Chondrocyte (in vitro differentiated cells): ENCODE data around the gene LST1. TPM values are rescaled to one million over a fixed set of nuclear protein-coding genes. Genes with fewer than 3 reads are reported as not detected.
A peak's percentile ranks its signal among the peaks of the same experiment; 100 is the strongest.

ENCODE experiments used
- DNase-seq: peaks from one replicate; pipeline ENCODE4 v3.0.0; 2021; ENCODE audit warnings: mixed read lengths, low spot score
- H3K27ac Mint-ChIP-seq: one replicate; pipeline ENCODE4 v1.8.0; 2021; ENCODE audit warnings: mild to moderate bottlenecking, moderate library complexity, mixed read lengths; ENCODE audit not compliant: unreplicated experiment
- H3K27me3 Mint-ChIP-seq: 2 replicates; pipeline ENCODE4 v1.8.0; 2021; ENCODE audit warnings: low read depth, mixed read lengths
- H3K36me3 Mint-ChIP-seq: 2 replicates; pipeline ENCODE4 v1.8.0; 2021; ENCODE audit warnings: low read depth, mixed read lengths
- H3K4me1 Mint-ChIP-seq: 2 replicates; pipeline ENCODE4 v1.8.0; 2021; ENCODE audit warnings: low read depth, mild to moderate bottlenecking, mixed read lengths
- H3K4me3 Mint-ChIP-seq: one replicate; pipeline ENCODE4 v1.8.0; 2021; ENCODE audit warnings: mild to moderate bottlenecking, moderate library complexity, mixed read lengths; ENCODE audit not compliant: unreplicated experiment
- H3K9me3 Mint-ChIP-seq: 2 replicates; pipeline ENCODE4 v1.8.0; 2021; ENCODE audit warnings: low read depth, mixed read lengths
- CTCF ChIP-seq: fragments of 200-600 bp; sonication (generic); IDR thresholded peaks from 2 replicates; pipeline ENCODE4 v1.5.0; 2021; ENCODE audit warnings: antibody characterized with exemption, mild to moderate bottlenecking, moderate library complexity
- total RNA-seq: library from RNA; stranded (reverse); gene quantifications from 3 replicates; pipeline ENCODE4 v1.2.1, GENCODE V29; 2021

LST1 gene
- total RNA-seq, 1 donor from 2014 or later, result not detected

GRCh38 chr6:31543639-31544038 lies 42.4 kb upstream of the LST1 start:
- Mint-ChIP-seq H3K4me3 (no peak overlapping the region), H3K9me3 (no peaks in the 10 kb centered on the region), H3K27ac (no peak overlapping the region), H3K4me1 (peaks cover 62% of the 10 kb centered on the region), H3K36me3 (peaks cover 19% of the 10 kb centered on the region), H3K27me3 (no peaks in the 10 kb centered on the region)
- no peak for DNase-seq
- TF ChIP-seq CTCF, result no peak

- H3K9me3 Mint-ChIP-seq, result no peaks in the 10 kb centered on the region
Measured at GRCh38 chr6:31544676-31545075, 41.4 kb upstream of the LST1 start.

GRCh38 chr6:31545291-31545690 lies 40.8 kb upstream of the LST1 start:
- Mint-ChIP-seq H3K36me3 (peaks cover 4% of the 10 kb centered on the region), H3K9me3 (no peaks in the 10 kb centered on the region), H3K4me1 (peaks cover 52% of the 10 kb centered on the region), H3K4me3 (no peak overlapping the region), H3K27me3 (no peaks in the 10 kb centered on the region), H3K27ac (no peak overlapping the region)
- no peak for TF ChIP-seq CTCF
- no peak for DNase-seq

More at GRCh38 chr6:31544676-31545075, 41.4 kb upstream of the LST1 start:
- TF ChIP-seq CTCF, result no peak
- Mint-ChIP-seq H3K4me1 (peaks cover 58% of the 10 kb centered on the region), H3K36me3 (peaks cover 9% of the 10 kb centered on the region), H3K4me3 (no peak overlapping the region), H3K27me3 (no peaks in the 10 kb centered on the region), H3K27ac (no peak overlapping the region)
- no peak for DNase-seq

- Mint-ChIP-seq H3K4me3 (peak within 1 kb of the TSS; percentile 97), H3K27ac (peak within 1 kb of the TSS; percentile 97), H3K36me3 (peaks cover 4% of the 10 kb centered on the region), H3K27me3 (no peaks in the 10 kb centered on the region), H3K9me3 (no peaks in the 10 kb centered on the region), H3K4me1 (peaks cover 52% of the 10 kb centered on the region)
- TF ChIP-seq CTCF, result peak; percentile 95
- no peak for DNase-seq
Measured at GRCh38 chr6:31546339-31546957, 39.6 kb upstream of the LST1 start, which contains the start of gene ATP6V1G2. TSS of gene ATP6V1G2 (minus strand) at chr6:31546608. CDS start at chr6:31546559, 49 bp downstream.

- Mint-ChIP-seq H3K36me3 (peaks cover 5% of the 10 kb centered on the region), H3K4me1 (peaks cover 52% of the 10 kb centered on the region), H3K27me3 (no peaks in the 10 kb centered on the region), H3K4me3 (peak within 1 kb of the TSS; percentile 97), H3K9me3 (no peaks in the 10 kb centered on the region), H3K27ac (peak within 1 kb of the TSS; percentile 97)
- TF ChIP-seq CTCF, result peak; percentile 52
- peak; percentile 97 for DNase-seq
Measured at GRCh38 chr6:31546958-31547726, 38.9 kb upstream of the LST1 start, which contains the start of gene NFKBIL1. TSS of gene NFKBIL1 (plus strand) at chr6:31547608. CDS start at chr6:31547695, 87 bp downstream.
